ENCODE data around the gene HYOU1.
"Not testable (repeated sequence)": the region's sequence is repeated elsewhere in the genome, so short reads cannot be mapped to it uniquely, and the experiment has no call there.

HYOU1 gene

DNA sequence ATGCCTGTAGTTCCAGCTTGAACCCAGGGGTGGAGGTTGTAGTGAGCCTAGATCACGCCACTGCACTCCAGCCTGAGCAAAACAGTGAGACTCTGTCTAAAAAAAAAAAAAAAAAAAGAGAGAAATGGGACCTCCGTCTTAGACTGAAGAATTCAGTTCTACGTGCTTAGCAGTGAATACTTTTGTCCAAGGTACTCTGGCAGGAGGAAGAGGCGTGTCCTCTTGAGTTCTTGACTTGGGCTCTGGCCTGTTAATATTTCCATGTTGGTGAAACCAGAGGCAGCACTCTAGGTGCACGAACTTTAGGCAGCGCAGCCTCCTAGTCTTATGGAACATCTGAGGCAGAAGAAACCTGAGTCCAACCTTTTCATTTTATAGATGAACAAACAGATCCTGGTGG, 30.1 kb upstream of the HYOU1 start:
- no peak for DNase-seq

DNA sequence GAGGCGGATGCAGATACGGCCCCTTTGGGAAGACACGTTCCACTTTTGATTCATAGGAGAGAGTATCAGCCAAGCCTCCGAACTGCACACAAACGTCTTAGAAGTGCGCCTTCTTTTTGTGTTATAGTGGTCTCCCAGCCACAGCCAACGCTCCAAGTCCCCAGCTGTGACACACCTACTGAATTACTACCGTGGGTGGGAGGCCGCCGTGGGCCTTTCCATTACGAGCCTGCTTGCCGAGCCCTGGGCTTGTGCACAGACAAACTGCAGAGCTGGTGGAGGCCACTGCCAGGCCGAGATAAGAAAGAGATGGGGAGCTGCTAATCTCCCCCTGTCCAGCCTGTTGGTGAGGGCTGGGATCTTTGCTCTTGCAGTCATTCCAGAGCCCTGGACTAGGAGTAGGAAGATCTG, 28.4 kb upstream of the HYOU1 start:
- DNase-seq = no peak

- DNase-seq = peak; percentile 92
Measured at GRCh38 chr11:119084663-119085436, 27.8 kb upstream of the HYOU1 start, which contains the start of gene HMBS. HMBS (plus strand) TSS chr11:119084881; CDS start chr11:119085034, 153 bp downstream.

DNA sequence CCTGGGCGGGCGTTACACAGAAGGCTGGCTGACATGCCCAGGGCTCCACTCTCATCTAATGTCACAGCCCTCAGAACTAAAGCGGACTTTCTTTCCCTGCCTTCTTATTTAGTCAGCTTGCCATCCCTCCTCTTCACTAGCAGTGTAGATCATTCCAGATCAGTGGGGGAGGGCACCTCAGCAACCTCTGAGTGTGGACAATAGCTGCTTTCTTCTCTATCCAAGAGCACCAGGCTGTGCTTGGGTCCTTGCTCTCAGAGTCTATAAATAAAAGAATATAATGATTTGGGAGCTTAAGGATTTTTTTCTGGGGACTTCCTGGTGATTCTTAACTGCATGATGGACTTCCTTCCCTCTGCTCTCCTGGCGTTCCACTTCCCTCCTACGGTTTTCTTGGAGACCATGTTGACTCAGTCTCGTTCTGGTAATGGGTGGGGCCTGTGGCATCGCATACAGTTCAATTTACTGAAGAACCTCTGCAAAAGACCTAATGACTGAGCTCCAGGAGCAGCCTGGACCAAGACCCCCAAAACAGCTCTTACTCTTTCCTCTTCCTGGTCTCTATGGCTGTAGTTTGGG, 24.8 kb upstream of the HYOU1 start:
- DNase-seq = no peak

GRCh38 chr11:119078675-119079420, 21.8 kb upstream of the HYOU1 start:
- no peak for DNase-seq

DNA sequence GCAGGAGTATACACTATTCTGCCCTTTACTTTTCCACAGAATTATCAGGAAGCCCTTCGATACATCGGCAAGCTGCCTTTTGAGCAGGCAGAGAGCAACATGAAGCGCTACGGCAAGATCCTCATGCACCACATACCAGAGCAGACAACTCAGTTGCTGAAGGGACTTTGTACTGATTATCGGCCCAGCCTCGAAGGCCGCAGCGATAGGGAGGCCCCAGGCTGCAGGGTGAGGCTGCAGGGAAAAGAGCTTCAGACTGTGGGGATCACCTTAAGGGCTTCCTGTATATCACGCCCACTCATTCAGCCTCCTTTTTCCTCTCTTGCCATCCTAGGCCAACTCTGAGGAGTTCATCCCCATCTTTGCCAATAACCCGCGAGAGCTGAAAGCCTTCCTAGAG, 20.8 kb upstream of the HYOU1 start:
- DNase-seq = no peak

DNA sequence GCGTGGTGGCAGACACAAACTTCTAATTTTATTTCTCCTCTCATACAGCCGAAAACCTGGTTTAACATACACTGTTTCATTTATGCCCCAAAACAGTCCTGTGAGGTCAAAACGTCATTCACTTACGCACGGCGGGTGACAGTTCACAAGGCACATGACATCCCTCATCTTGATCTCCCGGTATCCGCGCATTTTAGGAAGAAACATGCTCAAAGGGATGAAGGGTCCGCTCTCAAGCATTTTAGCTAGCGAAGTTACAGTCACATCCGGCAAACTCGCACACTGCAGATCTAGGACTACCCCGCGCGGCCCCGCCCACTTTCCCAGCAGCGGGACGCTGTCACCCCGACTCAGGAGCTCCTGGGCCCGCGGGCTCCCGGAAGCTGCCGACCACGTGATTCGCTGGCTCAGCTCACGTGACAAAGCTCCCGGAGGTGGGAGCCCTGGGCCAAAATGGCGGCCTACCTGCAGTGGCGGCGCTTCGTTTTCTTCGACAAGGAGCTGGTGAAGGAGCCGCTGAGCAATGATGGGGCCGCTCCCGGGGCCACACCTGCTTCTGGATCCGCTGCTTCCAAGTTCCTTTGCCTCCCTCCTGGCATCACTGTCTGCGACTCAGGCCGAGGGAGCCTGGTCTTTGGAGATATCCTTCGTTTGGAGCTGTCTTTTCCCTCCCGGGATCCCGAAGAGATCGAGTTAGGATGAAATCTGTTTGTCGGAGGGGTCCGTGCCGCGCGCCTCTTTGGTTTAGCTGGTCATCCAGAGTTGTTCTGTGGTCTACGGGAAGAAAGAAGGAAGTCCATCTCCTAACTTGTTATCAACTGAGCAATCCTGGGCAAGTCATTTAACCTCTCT, 10.6 kb upstream of the HYOU1 start, which contains the start of gene VPS11:
Gene VPS11, plus strand, starts transcription at position 448 of the 852 bp plus-strand sequence. Its CDS starts 6 bp downstream, at position 454.
- DNase-seq = peak; percentile 95

DNA sequence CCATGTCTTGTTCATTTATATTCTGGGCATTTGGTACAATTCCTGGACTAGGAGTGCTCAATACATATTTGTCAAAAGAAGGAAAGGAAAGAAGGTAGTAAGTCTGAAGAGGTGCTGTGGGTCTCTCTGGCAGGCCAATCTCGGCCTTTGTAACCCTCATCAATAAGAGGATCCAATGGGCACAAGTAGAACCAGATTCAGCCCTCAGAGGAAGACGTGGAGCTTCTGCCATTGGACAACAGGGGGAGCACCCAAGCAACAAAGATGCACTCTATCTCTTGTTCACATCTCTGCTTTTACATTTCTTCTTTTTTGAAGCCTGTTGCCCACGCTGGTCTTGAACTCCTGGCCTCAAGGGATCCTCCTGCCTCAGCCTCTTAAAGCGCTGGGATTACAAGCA, 8.4 kb upstream of the HYOU1 start:
- DNase-seq = peak; percentile 51

DNA sequence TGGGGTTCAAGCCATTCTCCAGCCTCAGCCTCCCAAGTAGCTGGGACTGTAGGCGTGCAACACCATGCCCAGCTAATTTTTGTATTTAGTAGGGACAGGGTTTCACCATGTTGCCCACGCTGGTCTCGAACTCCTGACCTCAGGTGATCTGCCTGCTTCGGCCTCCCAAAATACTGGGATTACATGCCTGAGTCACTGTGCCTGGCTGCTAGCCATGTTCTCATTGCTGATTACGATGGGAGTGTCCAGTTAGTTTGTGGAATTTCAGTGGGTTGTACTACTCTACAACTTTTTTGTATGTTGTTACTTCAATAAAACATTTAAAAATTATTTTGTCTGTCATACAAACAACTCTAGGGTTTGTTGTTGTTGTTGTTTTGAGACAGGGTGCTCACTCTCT, 5.8 kb upstream of the HYOU1 start:
- DNase-seq = no peak

GRCh38 chr11:119061256-119061655, 4.3 kb upstream of the HYOU1 start:
- no peak for DNase-seq

- DNase-seq = not testable (repeated sequence)
Measured at GRCh38 chr11:119059128-119059527, 2.1 kb upstream of the HYOU1 start.

DNA sequence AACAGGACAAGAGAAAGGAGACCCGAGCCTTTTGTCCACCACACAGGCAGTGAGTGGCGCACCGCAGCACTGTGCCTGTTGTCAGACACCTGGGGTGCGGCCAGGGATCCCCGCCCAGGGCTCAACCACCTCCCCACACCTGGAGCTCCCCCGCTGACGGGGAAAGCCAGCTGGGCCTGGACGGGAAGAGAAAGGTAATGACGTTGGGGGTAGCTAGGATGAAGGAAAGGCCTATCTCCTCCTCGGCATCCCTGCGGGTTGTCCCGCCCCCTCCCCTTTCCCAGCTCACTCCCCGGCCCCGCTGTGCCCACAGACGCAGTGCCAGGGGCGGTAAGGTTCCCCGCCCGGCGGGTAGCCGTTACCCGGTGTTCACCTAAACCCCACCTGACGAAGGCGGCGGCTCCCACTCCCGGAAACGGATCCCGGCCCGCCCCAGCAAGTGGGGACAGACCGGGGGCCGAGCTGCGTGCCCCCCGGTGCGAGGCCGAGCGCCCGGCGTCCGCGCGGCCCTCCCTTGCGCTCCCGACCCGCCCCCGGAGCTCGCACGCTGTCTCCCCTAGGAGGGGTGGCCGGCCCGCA, 495 bp downstream of the HYOU1 start:
- DNase-seq = peak; percentile 85

GRCh38 chr11:119055901-119056300, 1.1 kb downstream of the HYOU1 start:
- peak; percentile 54 for DNase-seq

DNA sequence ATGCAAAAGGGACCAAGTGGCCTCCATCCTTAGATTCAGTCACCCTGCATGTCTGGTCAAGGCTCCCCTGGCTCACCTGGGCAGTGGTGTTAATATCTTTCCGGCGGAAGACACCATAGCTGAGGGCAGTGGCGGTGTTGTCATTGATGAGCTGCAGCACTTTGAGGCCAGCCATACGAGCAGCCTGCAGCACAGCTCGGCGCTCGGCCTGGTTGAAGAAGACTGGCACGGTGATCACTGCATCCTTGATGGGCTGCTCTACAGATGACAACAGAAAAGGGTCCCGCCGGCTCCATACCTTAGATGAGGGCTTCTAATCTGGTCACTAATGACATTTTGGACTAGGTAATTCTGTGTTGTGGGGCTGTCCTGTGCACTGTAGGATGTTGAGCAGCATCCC, 2.6 kb downstream of the HYOU1 start:
- DNase-seq = no peak

DNA sequence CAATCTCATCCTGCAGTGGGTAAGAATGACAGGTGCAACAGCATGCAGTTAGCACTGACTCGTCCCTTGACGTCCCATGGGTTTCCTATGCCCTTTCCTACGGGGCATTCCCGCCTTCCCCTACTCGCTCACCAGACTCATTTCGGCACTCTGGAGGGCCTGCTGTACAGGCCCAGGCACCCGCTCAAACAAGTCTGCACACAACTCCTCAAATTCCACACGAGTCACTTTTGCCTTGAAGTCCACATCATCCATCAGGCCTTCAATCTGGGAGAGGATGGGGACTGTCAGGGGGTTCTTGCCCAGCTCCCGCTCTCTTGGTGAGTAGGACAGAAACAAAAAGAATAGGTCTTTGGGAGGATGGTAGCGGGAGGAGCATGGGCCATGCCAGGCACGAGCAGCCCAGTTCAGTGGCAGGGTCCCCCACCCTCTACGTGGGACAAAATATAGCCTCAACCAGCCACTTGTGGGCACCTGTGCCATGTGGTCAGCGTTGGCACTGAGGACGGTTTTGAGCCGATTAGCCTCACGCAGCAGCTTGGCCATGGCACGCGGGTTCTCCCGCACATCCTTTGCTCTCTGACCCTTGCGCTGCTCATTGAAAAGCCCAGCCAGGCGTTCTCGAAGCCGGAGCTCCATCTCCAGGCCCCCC, 4.7 kb downstream of the HYOU1 start:
- no peak for DNase-seq

DNA sequence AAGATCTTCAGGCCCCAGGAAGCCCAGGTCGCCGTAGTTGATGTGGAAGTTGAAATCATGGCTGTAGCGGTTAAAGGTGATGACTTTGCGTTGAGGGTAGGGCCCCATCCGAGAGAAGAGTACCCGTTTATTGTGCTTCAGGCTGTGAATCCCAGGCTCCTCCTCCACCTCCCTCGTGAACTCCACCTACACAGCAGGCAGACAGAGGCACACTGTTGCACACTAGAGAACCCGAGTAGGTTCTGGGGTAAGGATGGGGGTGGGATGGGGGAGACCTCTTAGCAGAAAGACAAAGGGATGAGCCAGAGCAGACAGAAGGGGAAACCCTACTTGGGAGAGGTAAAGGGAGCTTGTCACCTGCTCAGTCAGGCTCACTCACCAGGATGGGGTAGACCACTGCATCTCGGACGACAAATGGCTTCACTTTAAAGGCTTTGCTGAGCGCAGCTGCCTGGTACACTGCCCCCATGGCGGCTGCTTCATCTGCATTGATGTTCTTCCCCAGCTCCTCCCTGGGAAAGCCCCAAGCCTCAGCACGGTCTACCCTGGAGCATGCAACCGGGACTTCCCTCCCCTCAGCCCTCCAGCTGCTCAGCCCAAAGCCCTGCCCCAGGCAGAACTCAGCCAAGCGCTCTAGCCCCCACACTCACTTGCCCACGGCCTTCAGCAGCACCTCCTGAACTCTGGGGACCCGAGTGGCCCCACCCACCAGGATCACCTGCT, 5.4 kb downstream of the HYOU1 start:
- DNase-seq = no peak

DNA sequence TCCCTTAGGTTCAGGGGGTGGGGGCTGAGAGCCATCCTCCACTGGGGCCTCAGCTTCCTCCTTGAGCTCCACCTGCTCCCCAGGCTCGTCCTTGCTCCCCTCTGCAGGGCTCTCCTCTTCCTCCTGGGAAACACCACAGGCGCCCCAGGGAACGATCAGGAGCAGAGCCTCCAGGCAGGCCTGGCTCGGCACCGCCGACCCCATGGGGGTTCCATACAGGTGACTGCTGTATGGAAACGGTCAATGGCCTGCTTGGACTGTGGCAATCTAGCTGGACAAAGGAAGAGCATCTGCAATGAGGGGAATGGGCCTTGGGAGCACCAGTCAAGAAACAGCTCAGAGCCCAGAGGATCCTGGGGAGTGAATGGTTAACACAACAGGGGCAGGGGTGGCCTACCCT, 7.9 kb downstream of the HYOU1 start:
- no peak for DNase-seq

GRCh38 chr11:119048644-119049043, 8.4 kb downstream of the HYOU1 start:
- no peak for DNase-seq

DNA sequence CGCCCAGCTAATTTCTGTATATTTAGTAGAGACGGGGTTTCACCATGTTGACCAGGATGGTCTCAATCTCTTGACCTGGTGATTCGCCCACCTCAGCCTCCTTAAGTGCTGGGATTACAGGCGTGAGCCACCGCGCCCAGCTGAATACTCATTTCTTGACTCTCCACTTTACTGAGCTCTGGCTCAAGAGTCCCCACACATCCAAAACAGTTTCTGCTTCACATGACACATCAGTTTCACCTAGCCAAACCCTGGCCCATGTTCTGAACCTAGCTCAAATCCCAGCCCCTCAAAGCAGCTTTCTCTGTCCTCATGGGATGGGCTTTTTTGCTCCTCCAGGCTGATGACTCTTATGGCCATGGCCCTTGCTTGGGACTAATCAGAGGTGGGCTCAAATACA, 9.8 kb downstream of the HYOU1 start:
- no peak for DNase-seq

- no peak for DNase-seq
Measured at GRCh38 chr11:119046489-119046888, 10.5 kb downstream of the HYOU1 start.

DNA sequence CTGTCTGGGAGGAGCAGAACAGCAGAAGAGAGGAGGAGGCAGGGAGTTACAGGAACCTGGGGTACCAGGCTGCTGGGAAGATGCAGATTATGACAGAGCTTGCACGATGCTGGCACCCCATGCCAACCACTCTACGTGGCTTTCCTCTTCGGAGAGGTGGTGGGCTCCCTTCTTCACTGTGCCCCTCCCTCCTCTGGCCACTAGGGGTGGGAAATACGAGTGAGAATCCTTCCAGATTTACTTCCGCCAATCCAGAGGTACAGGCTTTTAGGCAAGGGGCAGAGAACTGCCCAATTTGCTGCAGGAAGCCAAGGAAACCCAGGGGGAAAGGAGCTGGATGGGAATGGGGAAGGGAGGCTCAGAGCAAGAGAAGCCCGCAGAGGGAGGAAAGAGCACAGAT, 12.3 kb downstream of the HYOU1 start:
- DNase-seq = no peak
